Measurements from ENCODE around the gene MCHR1. TPM values are rescaled to one million over a fixed set of nuclear protein-coding genes. Genes with fewer than 3 reads are reported as not detected.

The MCHR1 gene
- total and polyA plus RNA-seq, 2 donors (not counting 1 experiment from before 2014, with no cell fraction given) = 0.20 to 0.99 TPM

DNA sequence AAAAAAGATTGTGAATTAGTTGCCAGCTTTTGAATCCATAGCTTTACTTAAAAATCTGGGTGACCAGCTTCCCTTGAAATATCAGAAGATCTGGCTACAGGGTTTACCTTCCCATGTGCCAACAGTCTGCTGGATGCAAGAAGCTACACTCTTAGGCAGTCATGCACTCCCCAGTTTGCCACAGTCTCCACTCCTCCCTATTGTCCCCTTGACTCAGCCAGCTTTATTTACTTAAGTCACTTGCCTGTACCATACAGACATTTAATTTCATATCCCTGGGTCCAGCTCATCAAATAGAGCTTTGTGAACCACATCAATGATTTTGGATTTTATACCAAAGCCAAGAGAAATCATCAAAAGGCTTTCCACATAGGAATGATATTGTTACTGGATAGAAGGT lies 12.2 kb downstream of the MCHR1 start:
- H3K4me1 ChIP-seq (ENCODE audit: control insufficient read depth, extremely low read depth, insufficient read depth, low read length) = no peaks in the 10 kb centered on the region
- no peak overlapping the region for H3K4me2 ChIP-seq (ENCODE audit: extremely low read depth, insufficient read depth, low read length)
- no peak overlapping the region for H3K27ac ChIP-seq (ENCODE audit: insufficient read depth, low read length)
- no peak overlapping the region for H2AFZ ChIP-seq (ENCODE audit: low read length)
- DNase-seq (ENCODE audit: low read depth in 2 of 2) = no peak
- H3K9ac ChIP-seq (ENCODE audit: insufficient read depth, low read length) = no peak overlapping the region
- no peaks in the 10 kb centered on the region for H3K27me3 ChIP-seq (ENCODE audit: control insufficient read depth, insufficient read depth, low read length)
- TF ChIP-seq EZH2 (IDR thresholded peaks at IDR 0.05; ENCODE audit: low read length, missing control alignments) (no peak), CTCF (conservative IDR thresholded peaks at IDR 0.05 in 1 of 2, IDR thresholded peaks at IDR 0.05 in 1 of 2; ENCODE audit: low read depth in 1 of 2, low read length in 2 of 2) (no peak)
- H3K9me3 ChIP-seq (ENCODE audit: control insufficient read depth, insufficient read depth, low read depth, low read length) = no peaks in the 10 kb centered on the region
- no peaks in the 10 kb centered on the region for H4K20me1 ChIP-seq (ENCODE audit: control insufficient read depth, extremely low read depth, insufficient read depth, low read length)
- no peak overlapping the region for H3K4me3 ChIP-seq (replicated peaks in 1 of 4; ENCODE audit: control extremely low read depth in 1 of 4, insufficient read depth in 1 of 4, low read depth in 3 of 4, low read length in 4 of 4)
- no peaks in the 10 kb centered on the region for H3K79me2 ChIP-seq (ENCODE audit: control insufficient read depth, insufficient read depth, low read length)
- H3K36me3 ChIP-seq (ENCODE audit: control insufficient read depth, insufficient read depth, low read length) = no peaks in the 10 kb centered on the region

- Histone ChIP-seq H3K4me2 (ENCODE audit: extremely low read depth, insufficient read depth, low read length) (no peak overlapping the region), H3K9me3 (ENCODE audit: control insufficient read depth, insufficient read depth, low read depth, low read length) (no peaks in the 10 kb centered on the region), H3K4me1 (ENCODE audit: control insufficient read depth, extremely low read depth, insufficient read depth, low read length) (no peaks in the 10 kb centered on the region), H3K9ac (ENCODE audit: insufficient read depth, low read length) (no peak overlapping the region), H3K27me3 (ENCODE audit: control insufficient read depth, insufficient read depth, low read length) (no peaks in the 10 kb centered on the region), H3K36me3 (ENCODE audit: control insufficient read depth, insufficient read depth, low read length) (no peaks in the 10 kb centered on the region), H3K27ac (ENCODE audit: insufficient read depth, low read length) (no peak overlapping the region), H3K4me3 (replicated peaks in 1 of 4; ENCODE audit: control extremely low read depth in 1 of 4, insufficient read depth in 1 of 4, low read depth in 3 of 4, low read length in 4 of 4) (no peak overlapping the region), H4K20me1 (ENCODE audit: control insufficient read depth, extremely low read depth, insufficient read depth, low read length) (no peaks in the 10 kb centered on the region), H2AFZ (ENCODE audit: low read length) (no peak overlapping the region), H3K79me2 (ENCODE audit: control insufficient read depth, insufficient read depth, low read length) (no peaks in the 10 kb centered on the region)
- TF ChIP-seq EZH2 (IDR thresholded peaks at IDR 0.05; ENCODE audit: low read length, missing control alignments) = no peak
- peak in 1 of 2 donors; percentile 35 for DNase-seq (ENCODE audit: low read depth in 2 of 2)
Observed at GRCh38 chr22:40694411-40694810, 15.1 kb downstream of the MCHR1 start.

GRCh38 chr22:40701274-40701673 lies 22.0 kb downstream of the MCHR1 start:
- no peak overlapping the region for H3K27ac ChIP-seq (ENCODE audit: insufficient read depth, low read length)
- TF ChIP-seq CTCF (conservative IDR thresholded peaks at IDR 0.05 in 1 of 2, IDR thresholded peaks at IDR 0.05 in 1 of 2; ENCODE audit: low read depth in 1 of 2, low read length in 2 of 2) (no peak), EZH2 (IDR thresholded peaks at IDR 0.05; ENCODE audit: low read length, missing control alignments) (no peak)
- no peak for DNase-seq (ENCODE audit: low read depth in 2 of 2)

More at GRCh38 chr22:40701274-40701673, 22.0 kb downstream of the MCHR1 start:
- Histone ChIP-seq H3K36me3 (ENCODE audit: control insufficient read depth, insufficient read depth, low read length) (no peaks in the 10 kb centered on the region), H3K4me1 (ENCODE audit: control insufficient read depth, extremely low read depth, insufficient read depth, low read length) (no peaks in the 10 kb centered on the region), H3K79me2 (ENCODE audit: control insufficient read depth, insufficient read depth, low read length) (no peaks in the 10 kb centered on the region), H3K9ac (ENCODE audit: insufficient read depth, low read length) (no peak overlapping the region), H4K20me1 (ENCODE audit: control insufficient read depth, extremely low read depth, insufficient read depth, low read length) (no peaks in the 10 kb centered on the region), H3K27me3 (ENCODE audit: control insufficient read depth, insufficient read depth, low read length) (no peaks in the 10 kb centered on the region), H3K4me3 (replicated peaks in 1 of 4; ENCODE audit: control extremely low read depth in 1 of 4, insufficient read depth in 1 of 4, low read depth in 3 of 4, low read length in 4 of 4) (no peak overlapping the region), H3K9me3 (ENCODE audit: control insufficient read depth, insufficient read depth, low read depth, low read length) (no peaks in the 10 kb centered on the region), H2AFZ (ENCODE audit: low read length) (no peak overlapping the region), H3K4me2 (ENCODE audit: extremely low read depth, insufficient read depth, low read length) (no peak overlapping the region)

Data from fibroblast of lung (primary cell).